ENCODE data around the gene TMEM30B. TPM values are rescaled to one million over a fixed set of nuclear protein-coding genes. Genes with fewer than 3 reads are reported as not detected.

Gene TMEM30B
- total RNA-seq, 1 experiment from 2014 or later = 0.12 TPM

GRCh38 chr14:61297581-61297980 lies 16.4 kb upstream of the TMEM30B start:
- TF ChIP-seq ZBTB33 (IDR thresholded peaks at IDR 0.05; ENCODE audit: extremely low read depth, insufficient replicate concordance, low read length) = no peak
- TF ChIP-seq ELF1 (IDR thresholded peaks at IDR 0.05; ENCODE audit: borderline replicate concordance, low read depth) = no peak
- TF ChIP-seq ZNF274 (IDR thresholded peaks at IDR 0.05; ENCODE audit: low read depth, low read length) = no peak
- no peak for TF ChIP-seq ZFX (IDR thresholded peaks at IDR 0.05)
- no peak for TF ChIP-seq EZH2phosphoT487 (IDR thresholded peaks at IDR 0.05; ENCODE audit: borderline replicate concordance)
- TF ChIP-seq EGR1 (IDR thresholded peaks at IDR 0.05; ENCODE audit: low read depth) = no peak
- TF ChIP-seq SRF (IDR thresholded peaks at IDR 0.05; ENCODE audit: low read depth) = no peak
- no peak for TF ChIP-seq CBX3 (IDR thresholded peaks at IDR 0.05; ENCODE audit: low read depth)
- no peak for TF ChIP-seq POLR2AphosphoS5 (IDR thresholded peaks at IDR 0.05; ENCODE audit: low read depth, low read length)
- TF ChIP-seq RAD21 (IDR thresholded peaks at IDR 0.05; ENCODE audit: low read depth) = no peak
- TF ChIP-seq POLR2A (IDR thresholded peaks at IDR 0.05; ENCODE audit: borderline replicate concordance, extremely low read depth, insufficient read depth, insufficient read length) = no peak
- TF ChIP-seq, protein P1, sequence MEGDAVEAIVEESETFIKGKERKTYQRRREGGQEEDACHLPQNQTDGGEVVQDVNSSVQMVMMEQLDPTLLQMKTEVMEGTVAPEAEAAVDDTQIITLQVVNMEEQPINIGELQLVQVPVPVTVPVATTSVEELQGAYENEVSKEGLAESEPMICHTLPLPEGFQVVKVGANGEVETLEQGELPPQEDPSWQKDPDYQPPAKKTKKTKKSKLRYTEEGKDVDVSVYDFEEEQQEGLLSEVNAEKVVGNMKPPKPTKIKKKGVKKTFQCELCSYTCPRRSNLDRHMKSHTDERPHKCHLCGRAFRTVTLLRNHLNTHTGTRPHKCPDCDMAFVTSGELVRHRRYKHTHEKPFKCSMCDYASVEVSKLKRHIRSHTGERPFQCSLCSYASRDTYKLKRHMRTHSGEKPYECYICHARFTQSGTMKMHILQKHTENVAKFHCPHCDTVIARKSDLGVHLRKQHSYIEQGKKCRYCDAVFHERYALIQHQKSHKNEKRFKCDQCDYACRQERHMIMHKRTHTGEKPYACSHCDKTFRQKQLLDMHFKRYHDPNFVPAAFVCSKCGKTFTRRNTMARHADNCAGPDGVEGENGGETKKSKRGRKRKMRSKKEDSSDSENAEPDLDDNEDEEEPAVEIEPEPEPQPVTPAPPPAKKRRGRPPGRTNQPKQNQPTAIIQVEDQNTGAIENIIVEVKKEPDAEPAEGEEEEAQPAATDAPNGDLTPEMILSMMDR (IDR thresholded peaks at IDR 0.05 in 2 of 3, conservative IDR thresholded peaks at IDR 0.05 in 1 of 3; ENCODE audit: borderline replicate concordance in 1 of 3, insufficient read depth in 1 of 3, low read depth in 2 of 3, low read length in 2 of 3) = no peak
- no peak for DNase-seq (ENCODE audit: low read depth, low spot score)
- ChIA-PET POLR2A (no interaction called here), CTCF (no interaction called here), RAD21 (ENCODE audit: low non-redundant PET in 1 of 2, low total read pairs in 2 of 2, uncharacterized antibody in 2 of 2, unreplicated experiment in 2 of 2) (no interaction called here)
- Histone ChIP-seq H3K27me3 (ENCODE audit: insufficient read depth, low read length) (no peaks in the 10 kb centered on the region), H3K27ac (ENCODE audit: low read depth, low read length) (no peak overlapping the region), H3K36me3 (ENCODE audit: control insufficient read depth in 1 of 2, insufficient read depth in 2 of 2, low read length in 2 of 2) (no peaks in the 10 kb centered on the region), H4K20me1 (ENCODE audit: insufficient read depth) (no peaks in the 10 kb centered on the region), H3K79me2 (ENCODE audit: insufficient read depth, low read length) (no peaks in the 10 kb centered on the region), H2AFZ (ENCODE audit: low read depth, low read length, poor library complexity, severe bottlenecking) (no peak overlapping the region), H3K9me2 (ENCODE audit: insufficient read depth) (no peaks in the 10 kb centered on the region), H3K4me3 (replicated peaks in 1 of 2; ENCODE audit: low read depth in 1 of 2, low read length in 2 of 2) (no peak overlapping the region), H3K4me1 (ENCODE audit: control insufficient read depth in 1 of 2, insufficient read depth in 2 of 2, low read length in 2 of 2) (no peaks in the 10 kb centered on the region), H3K9me3 (ENCODE audit: control insufficient read depth in 1 of 2, insufficient read depth in 1 of 2, low read depth in 1 of 2, low read length in 2 of 2) (no peaks in the 10 kb centered on the region), H3K4me2 (ENCODE audit: low read length) (no peak overlapping the region), H3K9ac (ENCODE audit: low read length) (no peak overlapping the region)
- intact Hi-C loops (cut with micrococcal nuclease) = loop anchor here (1.0 to 10.0 kb wide), 5 partner anchors 140 to 827 kb away; no protein-coding TSS in a partner anchor
- no peak for ATAC-seq
- BruUV-seq (replicated peaks) = no TSS peak

Measured in HCT116 (cell line).